RKO (cell line): ENCODE measurements around the gene MXRA8.
"Not testable (repeated sequence)": the region's sequence is repeated elsewhere in the genome, so short reads cannot be mapped to it uniquely, and the experiment has no call there.

ENCODE experiments used
- DNase-seq: peaks from one replicate; pipeline ENCODE4 v3.0.0-alpha.2; 2016; ENCODE audit warnings: low spot score

The MXRA8 gene

DNA sequence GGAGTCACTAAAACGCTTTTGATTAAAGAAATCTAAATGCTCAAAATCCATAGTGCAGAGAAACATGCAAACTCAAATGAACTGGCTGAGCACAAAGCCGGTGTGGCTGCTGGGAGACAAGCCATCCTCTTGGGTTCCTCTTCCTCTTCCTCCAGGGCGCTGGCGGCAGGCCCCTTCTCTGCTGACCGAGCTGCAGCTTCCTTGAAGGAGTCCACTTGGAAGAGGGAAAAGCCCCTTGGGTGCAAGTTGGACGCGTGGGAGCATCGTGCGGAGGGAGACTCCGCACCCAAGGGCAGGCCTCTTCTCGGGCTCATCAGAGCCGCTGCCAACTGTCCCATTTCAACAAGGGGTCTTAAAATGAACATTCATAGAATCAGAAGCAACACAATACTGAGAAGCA is 32.9 kb upstream of the MXRA8 start:
- no peak for DNase-seq

DNA sequence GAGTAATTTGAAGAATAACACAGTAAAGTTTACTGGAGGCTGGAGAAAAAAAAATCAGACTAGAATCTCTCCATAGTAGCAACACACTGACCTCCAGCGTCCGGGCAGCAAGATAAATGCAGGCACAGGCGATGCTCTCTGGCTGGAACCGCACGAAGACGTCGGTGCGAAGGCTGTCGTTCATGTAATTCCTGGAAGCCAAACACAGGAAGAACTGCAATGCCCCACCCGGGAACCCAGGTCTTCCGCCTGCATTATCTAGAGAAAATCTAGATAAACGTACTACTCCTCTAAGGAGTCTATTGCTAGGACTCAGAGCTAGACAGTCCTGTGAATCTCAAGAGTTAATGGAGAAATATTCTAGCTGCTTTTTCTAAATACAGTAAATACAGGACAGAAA is 32.3 kb upstream of the MXRA8 start:
- no peak for DNase-seq

DNA sequence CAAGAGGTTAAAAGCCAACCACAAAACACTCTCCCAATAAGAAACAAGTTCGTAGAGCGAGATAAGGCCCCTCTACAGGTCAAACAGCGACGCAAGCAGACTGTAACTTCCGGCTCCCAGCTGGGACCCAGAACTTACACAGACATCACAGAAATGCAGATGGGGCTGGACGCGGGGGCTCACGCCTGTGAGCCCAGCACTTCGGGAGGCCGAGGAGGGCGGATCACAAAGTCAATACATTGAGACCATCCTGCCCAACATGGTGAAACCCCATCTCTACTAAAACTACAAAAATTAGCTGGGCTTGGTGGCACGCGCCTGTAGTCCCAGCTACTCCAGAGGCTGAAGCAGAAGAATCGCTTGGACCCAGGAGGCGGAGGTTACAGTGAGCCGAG is 29.7 kb upstream of the MXRA8 start:
- no peak for DNase-seq

DNA sequence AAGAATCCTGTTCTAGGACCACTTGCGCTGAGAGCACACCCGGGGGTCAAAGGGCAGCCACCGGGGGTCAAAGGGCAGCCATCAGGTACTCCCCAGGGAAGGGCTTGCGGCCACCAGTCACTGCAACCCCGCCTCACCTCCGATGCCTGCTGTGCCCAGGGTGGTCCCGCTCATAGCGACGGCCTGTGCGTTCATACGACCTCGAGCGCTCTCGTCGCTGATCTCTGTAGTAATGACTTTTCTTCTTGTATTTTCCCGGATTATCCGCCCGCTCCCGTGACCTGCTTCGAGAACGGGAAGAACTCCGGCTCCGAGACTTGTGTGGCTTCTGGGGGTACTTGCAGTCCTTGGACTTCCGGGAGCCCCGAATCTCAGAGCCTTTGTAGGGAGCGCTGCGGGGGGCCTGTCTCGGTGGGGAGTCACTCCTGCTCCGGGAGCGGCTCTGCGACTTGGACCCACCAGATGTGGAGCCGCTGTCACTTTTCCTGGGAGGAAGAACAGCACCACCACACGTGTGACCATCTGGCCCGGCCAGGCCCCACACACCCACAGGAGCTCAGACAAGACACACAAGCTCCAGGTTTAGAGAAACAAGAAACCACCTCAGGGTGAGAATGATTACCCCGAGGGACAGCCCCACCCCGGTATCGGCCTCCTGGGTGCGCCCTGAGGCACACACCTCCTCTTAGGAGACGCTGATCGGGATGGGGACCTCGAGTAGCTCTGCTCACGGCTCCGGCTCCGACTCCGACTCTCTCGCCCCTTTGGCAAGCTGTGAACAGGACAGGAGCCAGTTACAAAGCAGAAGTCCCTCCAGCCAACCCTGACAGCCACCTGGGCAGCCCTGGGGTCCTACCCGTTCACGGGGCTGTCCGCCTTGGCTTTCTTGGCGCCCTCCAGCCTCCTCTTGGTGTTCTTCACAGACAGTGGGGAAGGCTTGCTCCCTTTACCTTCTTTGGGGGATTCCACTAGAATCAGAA is 29.0 kb upstream of the MXRA8 start:
- DNase-seq: no peak

DNA sequence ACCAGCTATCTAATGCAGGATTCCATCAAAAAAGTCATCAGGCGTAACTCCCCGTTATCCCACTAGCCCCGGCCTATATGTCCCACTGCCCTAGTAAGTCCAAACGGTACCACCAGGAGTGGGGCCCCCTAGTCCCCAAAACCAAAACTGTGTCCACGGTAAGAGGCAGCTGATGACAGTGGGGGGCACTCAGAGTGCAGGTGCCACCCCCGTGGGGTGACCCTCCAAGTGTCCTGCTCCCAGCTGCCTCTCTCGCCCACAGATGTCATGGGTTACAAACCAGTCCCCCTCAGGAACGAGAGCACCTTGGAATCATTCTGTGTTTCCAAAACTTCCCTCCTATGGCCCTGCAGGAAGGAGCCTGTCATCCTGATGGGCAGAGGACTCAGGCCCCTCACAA is 27.6 kb upstream of the MXRA8 start:
- no peak for DNase-seq

DNA sequence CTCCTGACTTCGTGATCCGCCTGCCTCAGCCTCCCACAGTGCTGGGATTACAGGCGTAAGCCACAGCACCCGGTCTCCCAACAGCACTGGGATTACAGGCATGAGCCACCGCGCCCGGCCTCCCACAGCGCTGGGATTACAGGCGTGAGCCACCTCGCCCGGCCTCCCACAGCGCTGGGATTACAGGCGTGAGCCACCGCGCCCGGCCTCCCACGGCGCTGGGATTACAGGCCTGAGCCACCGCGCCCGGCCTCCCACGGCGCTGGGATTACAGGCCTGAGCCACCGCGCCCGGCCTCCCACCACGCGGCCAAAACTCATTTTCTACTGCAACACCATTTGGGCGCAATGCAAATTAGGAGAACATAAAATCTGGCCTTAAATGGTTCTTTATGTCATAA is 27.0 kb upstream of the MXRA8 start:
- not testable (repeated sequence) for DNase-seq

DNA sequence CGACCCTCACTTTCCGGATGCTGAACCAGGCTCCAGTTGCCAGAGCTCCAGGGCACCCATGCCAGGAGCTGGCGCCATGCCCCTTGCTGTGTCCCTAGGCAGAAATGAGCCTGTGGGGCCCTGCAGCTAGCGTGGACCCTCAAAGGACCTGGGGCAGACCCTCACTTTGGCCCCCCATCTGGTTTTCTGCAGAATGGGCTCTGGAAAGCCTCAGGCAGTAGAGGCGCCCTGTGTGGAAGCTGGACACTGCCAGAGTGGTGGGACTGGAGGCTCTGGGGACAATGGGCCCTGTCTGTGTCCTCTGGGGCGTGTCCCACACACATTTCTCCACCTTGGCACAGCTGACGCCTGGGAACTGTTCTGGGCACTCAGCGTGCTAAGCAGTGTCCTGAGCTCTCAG is 22.9 kb upstream of the MXRA8 start:
- DNase-seq: no peak

DNA sequence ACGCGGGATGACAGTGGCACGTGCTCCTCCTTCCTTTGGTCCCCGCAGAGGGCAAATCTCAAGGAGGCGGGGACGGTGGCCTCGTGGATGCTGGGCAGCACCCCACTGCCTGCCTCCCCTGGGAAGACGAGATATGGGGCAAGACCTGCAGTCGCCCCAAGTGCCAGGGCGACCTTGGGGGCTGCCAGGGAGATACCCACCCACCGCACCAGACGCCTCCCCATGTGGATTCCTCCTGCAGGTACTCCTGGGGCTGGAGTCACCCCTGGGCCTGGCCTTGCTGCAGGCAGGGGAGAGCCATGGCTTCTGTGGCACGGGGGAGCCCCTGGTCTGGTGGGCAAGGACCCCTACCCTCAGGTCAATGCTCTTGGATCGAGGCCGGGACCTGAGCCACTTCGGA is 22.5 kb upstream of the MXRA8 start:
- no peak for DNase-seq

DNA sequence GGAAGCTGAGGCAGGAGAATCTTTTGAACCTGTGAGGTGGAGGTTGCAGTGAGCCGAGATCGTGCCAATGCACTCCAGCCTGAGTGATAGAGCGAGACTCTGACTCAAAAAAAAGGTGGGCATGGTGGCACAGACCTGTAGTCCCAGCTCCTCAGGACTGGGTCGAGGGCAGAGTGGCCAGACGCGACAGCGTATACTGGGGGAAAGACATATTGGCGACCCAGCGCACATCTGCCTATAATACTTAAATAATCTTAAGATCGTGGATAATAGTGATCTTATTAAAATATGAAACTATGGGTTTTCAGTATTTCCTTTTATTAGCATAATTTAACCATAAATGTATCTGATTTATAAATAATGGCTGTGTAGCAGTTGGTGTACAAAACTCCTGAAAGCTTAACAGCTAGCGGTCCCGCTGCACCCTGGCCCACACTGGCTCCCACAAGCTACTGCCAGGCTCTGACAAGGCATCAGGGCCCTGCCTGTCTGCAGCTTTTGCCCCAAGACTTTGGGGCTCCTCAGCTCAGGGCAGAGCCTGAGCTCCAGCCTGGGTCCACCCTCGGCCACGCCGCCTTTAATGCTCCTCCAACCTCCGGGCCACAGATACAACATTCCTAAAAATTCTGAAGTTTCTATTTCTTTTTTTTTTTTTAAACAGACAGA is 19.3 kb upstream of the MXRA8 start:
- DNase-seq: no peak

DNA sequence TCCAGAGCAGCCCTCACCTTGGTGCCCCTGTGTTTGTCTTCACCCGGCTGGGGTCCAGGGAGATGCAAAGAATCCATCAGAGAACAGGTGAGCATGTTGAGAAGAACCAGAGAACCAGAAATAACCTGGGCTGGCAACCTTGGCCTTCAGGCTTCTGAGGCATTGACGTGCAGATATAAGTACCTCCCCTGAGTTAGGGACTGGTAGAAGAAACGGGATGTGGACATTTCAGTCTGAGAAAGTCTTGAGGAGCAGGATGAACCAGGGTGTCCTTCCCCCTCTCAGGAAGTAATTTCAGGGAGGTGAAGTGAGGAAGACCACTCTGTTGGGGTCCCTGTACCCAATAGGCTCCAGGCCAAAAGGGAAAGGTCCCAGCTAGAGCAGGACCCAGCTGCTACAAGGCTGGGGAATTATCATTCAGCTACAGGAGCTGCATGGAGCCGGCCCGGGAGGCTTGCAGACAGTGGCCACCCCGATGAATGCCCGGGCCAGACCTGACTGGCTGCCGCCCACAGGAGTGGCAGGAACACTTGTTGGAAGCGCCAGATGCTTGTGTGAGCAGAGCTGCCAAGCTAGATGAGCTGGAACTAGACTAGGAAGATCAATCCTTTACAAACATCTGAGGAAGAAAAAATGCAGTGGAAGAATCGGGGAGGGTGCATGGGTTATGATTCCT is 18.3 kb upstream of the MXRA8 start:
- DNase-seq: no peak

DNA sequence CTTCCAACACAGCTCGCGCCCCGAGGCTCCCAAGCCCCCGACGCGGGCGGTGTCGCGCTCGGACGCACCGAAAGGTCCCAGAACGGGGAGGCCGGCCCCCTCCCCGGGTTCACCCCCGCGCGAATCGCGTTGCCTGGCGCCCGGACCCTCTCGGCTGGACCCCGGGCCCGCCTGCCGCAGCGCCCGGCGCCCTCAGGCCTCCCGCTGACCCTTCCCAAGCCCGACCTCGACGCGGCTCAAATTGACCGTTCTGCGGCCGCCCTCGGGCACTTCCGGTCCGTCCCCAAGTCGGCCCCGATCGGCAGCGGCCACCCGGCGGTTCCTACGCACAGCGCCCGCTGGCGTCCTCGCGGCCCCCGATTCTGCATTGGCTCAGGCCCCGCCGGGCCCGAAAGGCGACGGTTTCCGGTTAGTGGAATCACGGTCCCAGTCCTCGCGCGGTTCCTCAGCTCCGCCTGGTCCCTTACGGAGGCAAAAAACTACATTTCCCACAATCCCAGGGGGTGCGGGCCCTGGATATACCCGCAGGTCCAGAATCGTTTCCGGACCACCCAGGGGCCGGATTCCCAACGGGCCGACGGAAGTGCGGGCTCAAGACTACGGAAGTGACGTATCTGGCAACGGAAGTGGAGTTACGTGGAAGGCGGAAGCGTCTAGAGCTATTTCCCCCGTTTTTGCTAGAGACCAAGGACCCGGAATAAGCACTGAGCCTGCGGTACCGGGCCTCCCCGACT is 16.7 kb upstream of the MXRA8 start, which contains the start of gene AURKAIP1:
Gene AURKAIP1, minus strand, starts transcription at position 279 of the 734 bp plus-strand sequence. CDS start 451 bp downstream, outside the sequence.
- peak; percentile 99 for DNase-seq

DNA sequence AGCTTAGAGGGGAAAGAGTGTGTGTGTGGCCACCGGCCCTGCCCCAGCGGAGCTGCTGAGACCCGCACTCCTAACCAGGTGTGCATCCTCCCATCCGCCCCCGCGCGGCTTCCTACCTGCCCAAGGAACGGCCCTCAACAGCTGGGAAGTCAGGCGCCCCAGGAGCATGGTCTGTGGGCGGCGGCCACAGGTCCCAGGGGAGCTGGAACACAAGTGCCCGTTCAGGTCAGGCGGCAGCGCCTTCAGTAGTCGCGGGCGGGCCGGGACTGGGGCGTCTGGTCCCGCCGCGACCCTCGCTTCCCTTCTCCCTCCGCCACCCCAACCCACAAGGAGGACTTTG is 16.2 kb upstream of the MXRA8 start:
- DNase-seq: no peak

DNA sequence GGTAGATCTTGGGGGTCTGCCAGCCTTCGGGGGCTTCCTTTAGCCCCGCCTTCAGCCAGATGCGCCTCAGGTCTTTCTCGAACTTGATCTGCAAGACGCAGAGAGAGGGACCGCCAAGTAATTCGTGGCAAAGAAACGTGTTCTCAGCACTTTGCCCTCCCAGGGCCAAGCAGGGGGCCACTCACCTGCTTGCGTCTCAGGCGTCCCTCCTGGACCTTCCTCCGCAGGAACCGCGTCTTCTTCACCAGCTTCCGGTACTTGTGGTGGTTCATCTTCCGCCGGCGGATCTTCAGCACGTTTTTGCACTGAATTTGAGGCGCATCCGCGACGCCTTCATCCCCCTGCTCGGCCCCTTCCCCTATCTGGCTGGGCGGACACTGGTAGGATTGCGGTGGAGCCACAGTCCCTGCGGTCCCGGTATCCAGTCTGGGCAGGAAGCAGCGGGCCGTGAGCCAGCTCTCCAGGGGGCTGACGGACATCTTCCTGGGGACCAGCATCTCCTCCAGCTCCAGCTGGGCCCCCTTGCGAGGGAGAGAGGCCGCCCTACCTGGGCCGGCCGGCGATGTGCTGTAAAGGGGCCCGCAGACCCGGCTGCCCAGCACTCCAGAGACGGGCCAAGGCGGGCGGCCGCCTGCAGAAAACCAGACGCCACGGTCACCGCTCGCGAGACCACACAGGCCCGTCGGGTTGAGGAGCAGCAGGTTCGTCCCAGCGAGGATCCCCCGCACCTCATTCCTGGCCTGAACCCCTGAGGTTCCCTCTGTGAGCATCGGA is 15.6 kb upstream of the MXRA8 start:
- peak; percentile 34 for DNase-seq

DNA sequence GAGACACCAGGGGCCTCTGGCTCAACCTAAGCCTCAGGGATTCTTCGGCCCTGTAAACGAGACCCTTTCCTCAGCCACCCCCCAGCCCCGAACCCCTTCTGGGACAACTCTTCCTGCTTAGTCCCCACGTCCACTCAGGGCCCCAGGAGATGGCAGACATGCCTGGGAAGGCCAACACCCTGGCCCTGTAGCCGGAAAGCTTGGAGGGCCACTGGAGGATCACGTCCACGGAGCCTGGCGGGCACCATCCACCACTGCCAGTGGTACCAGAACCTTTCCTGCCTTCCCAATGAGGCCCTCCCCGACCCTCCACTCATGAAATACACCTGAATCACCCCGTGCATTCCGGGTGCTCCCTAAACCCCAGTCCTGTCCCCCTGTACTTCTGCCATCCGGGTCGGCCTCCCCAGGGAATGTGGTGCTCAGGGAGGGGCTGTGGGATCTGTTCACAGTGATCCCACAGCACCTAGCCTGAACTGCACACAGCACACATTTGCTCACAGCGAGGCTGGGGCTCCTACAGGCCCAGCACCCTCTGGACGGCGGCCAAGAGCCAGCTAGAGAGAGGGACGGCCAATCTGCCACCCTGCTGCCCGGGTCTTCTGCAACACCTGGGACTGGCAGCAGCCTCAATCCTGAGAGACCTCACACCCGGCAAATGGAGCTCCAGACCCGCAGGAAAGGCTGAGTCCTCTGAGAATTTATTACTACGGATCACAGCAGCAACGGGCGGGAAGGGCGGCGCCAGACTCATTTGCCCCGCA is 14.9 kb upstream of the MXRA8 start:
- no peak for DNase-seq

DNA sequence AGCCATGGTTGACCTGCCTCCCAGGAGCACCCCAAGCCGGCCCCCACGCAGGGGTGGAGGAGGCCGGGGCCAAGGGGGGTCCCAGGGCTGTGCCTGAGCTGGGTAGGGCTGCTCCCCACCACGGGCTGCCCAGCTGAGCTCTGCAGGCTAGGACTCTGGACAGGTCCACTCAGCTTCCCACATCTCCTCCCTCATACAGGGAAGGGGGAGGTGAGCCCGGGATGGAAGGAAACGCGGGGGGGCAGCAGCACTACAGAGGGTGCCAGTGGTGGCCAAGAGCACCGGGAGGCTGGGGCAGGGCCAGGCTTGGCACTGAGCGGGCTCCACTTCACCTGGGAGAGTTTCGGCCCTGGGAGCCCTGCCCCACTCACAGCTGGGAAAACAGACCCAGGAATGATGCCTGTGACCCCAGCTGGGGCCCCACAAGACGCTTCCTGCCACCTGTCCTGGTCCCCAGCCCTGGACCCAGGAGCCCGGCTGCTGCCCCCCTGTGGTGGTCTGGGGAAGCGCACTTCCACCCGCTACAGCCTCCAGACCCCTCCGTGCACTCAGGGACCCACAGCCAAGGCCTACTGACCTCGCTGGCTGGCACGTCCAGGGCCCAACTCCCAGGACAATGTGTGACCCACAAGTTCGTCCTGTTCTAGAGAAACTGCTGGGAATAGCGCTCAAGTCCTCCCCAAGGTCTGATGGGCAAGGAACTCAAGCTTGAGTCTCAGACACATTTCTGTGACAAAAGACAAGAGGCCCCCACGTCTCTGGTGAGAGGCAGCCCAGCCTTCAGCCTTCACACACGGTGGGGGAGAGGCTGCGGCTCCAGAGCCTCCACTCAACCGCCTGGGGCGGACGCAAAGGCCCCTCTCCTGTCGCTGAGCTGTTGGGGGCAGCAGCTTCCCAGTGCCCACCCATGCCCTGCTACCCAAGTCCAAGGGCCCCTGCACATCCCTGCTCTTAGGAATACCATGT is 13.7 kb upstream of the MXRA8 start:
- DNase-seq: peak; percentile 35

DNA sequence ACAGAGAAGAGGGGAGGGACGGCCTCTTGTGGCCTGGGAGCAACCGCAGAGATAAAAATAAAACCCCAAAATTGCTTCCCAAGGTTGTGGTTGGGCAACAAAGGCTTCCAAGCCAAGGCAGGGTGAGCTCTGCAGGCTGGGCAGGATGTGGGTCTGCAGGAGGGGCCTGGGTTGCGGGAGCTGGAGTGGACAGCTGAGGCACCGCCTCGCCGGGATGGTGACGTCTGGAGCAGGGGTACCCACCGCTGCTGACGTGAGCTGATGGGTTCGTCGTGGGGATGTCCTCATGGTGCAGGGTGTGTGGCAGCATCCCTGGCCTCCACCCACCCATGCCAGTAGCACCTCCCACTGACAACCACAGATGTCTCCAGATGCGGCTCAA is 13.0 kb upstream of the MXRA8 start:
- no peak for DNase-seq

DNA sequence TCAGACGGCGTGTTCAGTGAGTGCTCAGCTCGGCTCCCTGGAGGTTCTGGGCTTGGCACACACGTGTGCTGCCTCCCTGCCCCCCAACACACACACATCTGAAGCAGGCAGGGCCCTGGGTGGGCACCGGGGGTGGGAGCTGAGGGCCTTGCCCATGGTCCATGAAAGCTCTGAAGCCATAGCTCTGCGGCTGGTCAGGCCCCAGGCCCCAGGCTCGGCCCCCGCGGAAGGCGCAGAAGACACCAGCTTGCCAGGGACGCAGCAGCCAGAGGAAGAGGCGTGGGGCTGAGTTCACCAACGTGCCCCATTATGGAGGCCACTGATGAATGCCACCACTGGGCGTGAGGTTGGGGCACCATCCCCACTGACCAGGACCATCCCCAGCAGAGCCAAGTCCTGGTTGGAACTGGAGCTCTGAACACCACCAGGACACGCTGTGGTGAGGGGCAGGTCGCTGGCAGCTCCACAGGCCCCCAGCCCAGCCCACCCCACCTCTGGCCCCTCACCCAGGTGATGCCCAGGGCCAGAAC is 12.5 kb upstream of the MXRA8 start:
- DNase-seq: no peak

DNA sequence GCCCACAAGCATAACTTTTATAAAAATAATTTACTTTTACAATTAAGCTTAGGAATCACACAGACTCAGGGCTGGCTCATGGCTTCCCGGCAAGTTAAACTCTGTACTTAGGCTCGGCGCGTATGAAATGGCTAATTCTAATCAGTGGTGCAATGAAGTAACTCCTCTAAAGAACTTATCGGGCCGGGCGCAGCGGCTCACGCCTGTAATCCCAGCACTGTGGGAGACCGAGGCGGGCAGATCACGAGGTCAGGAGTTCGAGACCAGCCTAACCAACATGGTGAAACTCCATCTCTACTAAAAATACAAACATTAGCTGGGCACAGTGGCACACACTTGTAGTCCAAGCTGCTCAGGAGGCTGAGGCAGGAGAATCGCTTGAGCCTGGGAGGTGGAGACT is 11.7 kb upstream of the MXRA8 start:
- DNase-seq: not testable (repeated sequence)

DNA sequence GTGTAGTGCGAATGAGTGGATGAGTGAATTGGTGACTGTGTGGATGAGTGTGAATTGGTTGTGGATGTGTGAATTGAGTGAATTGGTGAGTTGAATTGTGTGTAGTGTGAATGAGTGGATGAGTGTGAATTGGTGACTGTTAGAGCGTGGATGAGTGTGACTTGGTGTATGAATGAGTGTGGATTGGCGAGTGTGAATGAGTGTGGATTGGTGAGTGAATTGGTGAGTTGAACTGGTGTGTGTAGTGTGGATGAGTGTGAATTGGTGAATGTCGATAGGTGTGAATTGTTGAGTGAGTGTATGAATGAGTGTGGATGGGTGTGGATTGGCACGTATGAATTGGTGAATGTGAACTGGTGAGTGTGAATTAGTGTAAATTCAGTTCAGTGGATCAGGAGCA is 9.0 kb upstream of the MXRA8 start:
- no peak for DNase-seq
